Stimulated activated naive B cell treated with anti-CD40 and anti-IgM and Interleukin-4, amounts not matched to agents 10 μg/mL and 1 μg/mL and 100 μg/mL, for 72 hours (primary cell): ENCODE measurements around the gene KANK2.

Experiments used
- ATAC-seq, 2 donors: fragments of 150-1000 bp; cut with Tn5 transposase; replicated peaks; 2 replicates each; pipeline ENCODE4 v1.10.0; 2021; ENCODE audit warnings: moderate library complexity in 1 of 2
- DNase-seq: peaks from one replicate; pipeline ENCODE4 v3.0.0; 2021
- H3K27ac Mint-ChIP-seq: one replicate; pipeline ENCODE4 v1.8.0; 2022; ENCODE audit warnings: mild to moderate bottlenecking, mixed read lengths
- H3K27me3 Mint-ChIP-seq, 2 donors: one replicate each; pipeline ENCODE4 v1.8.0; 2022; ENCODE audit warnings: mixed read lengths in 2 of 2
- H3K36me3 Mint-ChIP-seq, 2 donors: one replicate each; pipeline ENCODE4 v1.8.0; 2022; ENCODE audit warnings: mixed read lengths in 2 of 2, mild to moderate bottlenecking in 1 of 2
- H3K4me1 Mint-ChIP-seq, 2 donors: one replicate each; pipeline ENCODE4 v1.8.0; 2022; ENCODE audit warnings: mixed read lengths in 2 of 2, mild to moderate bottlenecking in 1 of 2
- H3K4me3 Mint-ChIP-seq, 2 donors: one replicate each; pipeline ENCODE4 v1.8.0; 2022; ENCODE audit warnings: mild to moderate bottlenecking in 2 of 2, mixed read lengths in 2 of 2, moderate library complexity in 1 of 2
- H3K9me3 Mint-ChIP-seq, 2 donors: one replicate each; pipeline ENCODE4 v1.8.0; 2022; ENCODE audit warnings: mixed read lengths in 2 of 2, mild to moderate bottlenecking in 1 of 2

Gene KANK2

DNA sequence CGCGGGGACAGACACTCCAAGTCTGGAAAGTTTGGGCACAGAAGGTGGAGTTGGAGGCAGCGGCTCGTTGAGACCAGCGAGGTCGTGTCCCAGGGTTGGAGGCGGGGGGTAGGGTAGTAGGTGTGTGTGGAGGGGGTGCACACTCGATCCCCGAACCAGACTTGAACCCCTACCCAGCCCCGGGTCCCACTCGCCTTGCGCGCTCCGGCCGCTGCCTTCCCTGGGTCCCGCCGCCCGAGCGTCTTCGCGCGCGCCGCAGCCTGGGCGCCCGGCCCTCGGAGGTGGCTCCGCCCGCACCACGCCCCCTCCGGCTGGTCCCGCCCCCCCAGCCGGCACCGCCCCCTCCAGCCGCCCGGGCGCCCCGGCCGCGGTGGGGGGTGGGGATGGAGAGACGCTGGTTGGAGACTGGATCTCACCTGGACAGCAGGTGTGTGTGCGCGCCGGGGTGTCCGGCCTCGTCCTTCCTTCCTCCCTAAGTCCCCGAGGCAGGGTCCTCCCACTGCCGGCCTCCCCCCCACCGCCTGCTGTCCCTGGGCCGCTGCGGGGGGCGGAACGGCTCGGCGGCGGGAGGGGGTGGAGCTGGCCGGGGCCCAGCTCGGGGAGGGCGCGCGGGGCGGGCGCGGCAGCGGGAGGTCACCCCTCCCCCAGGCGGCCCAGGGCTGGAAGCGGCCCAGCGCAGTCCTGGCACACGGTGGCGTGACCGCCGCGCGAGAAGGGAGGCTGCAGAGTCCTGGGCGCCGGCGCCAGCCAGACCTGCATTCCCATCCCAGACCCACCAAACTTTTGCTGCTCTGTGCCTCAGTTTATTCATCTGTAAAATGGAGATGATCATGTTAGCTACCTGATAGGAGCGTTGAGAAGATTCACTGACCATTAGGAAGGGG lies at the start of gene KANK2:
KANK2 (minus strand) TSS at position 255 of the 884 bp plus-strand sequence. CDS start 3,034 bp downstream, outside the sequence.
- Mint-ChIP-seq H3K27me3 (peaks cover 19 to 25% of the 10 kb centered on the region in 2 donors), H3K36me3 (no peaks in the 10 kb centered on the region), H3K27ac (no peak within 1 kb of the TSS), H3K4me3 (peak within 1 kb of the TSS; percentile 69 to 82), H3K9me3 (no peaks in the 10 kb centered on the region), H3K4me1 (peaks cover 15 to 19% of the 10 kb centered on the region in 2 donors)
- DNase-seq (peak; percentile 63), ATAC-seq (peak; percentile 92 to 93)

DNA sequence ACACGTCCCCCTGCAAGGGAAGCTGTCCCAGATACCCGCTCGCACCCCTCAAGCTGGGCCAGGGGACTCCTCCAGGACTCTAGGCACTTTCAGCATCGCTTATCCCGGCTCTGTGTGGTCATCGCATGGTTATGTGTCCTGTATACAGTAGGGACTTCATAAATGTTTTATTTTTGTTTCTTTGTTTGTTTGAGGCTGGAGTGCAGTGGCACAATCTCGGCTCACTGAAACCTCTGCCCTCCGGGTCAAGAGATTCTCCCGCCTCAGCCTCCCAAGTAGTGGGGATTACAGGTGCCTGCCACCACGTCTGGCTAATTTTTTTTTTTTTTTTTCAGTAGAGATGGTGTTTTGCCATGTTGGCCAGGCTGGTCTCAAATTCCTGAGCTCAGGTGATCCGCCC lies 49.6 kb upstream of the KANK2 start:
- Mint-ChIP-seq H3K4me1 (peaks cover 4 to 10% of the 10 kb centered on the region in 2 donors), H3K27me3 (peaks cover 15 to 23% of the 10 kb centered on the region in 2 donors), H3K9me3 (no peaks in the 10 kb centered on the region), H3K36me3 (peaks cover 0 to 4% of the 10 kb centered on the region in 2 donors), H3K27ac (no peak overlapping the region), H3K4me3 (no peak overlapping the region)
- no peak for DNase-seq
- ATAC-seq: no peak

DNA sequence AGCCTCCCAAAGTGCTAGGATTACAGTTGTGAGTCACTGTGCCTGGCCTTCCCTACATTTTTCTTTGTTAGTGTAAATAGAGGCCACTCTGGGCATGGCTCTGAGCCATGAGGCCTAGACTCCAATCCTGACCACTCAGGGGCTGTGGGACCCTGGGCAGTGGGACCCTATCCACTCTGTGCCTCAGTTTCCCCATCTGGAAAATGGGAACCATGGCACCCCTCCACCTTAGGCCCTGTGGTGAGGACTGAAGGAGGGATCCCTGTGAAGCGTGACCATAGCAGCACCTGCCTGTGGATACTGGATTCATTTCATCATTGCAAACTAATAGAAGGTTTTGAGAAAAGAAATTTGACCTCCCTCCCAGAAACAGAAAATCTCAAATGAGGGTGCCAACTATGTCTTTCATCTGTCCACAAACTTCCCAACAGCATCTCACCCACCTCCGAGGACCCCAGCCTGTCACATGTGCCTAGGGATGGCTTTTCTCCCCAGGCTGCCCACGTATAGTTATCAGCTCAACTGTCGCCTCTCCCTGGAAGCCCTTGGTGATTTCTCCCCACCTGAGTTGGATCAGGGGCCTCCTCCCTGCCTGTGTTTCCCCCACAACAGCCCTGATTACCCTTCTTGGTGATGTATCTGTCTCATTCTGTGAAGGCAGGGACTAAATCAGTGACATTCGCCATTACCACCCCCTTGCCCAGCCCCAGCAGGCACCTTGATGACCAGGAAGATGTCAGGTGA lies 47.7 kb upstream of the KANK2 start:
- no peak for ATAC-seq
- H3K36me3 Mint-ChIP-seq: peaks cover 0 to 4% of the 10 kb centered on the region in 2 donors
- H3K27ac Mint-ChIP-seq: no peak overlapping the region
- no peaks in the 10 kb centered on the region for H3K9me3 Mint-ChIP-seq
- H3K4me1 Mint-ChIP-seq: peaks cover 4 to 10% of the 10 kb centered on the region in 2 donors
- H3K27me3 Mint-ChIP-seq: peaks cover 15 to 32% of the 10 kb centered on the region in 2 donors
- no peak overlapping the region for H3K4me3 Mint-ChIP-seq
- DNase-seq: no peak

DNA sequence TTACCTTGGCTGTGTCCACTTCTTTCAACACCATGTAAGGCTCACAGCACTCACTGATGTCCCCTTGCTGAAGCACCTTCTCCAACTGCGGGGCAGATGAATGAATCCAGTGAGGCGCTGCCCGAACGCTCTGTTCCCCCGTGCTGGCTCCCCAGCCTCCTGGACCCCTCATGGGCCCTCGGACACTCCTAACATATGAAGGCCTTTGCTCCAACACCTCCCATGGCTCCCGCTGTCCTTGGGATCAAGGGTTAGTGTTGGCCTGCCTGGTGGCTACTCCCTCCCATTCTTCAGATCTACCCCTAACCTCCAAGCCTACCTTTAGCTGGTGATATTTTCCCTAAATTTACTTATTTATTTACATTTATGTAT lies 46.4 kb upstream of the KANK2 start:
- Mint-ChIP-seq H3K27me3 (peaks cover 15 to 32% of the 10 kb centered on the region in 2 donors), H3K9me3 (peaks cover 0 to 5% of the 10 kb centered on the region in 2 donors), H3K4me3 (peak overlapping the region in 1 of 2 donors; percentile 61), H3K36me3 (peaks cover 0 to 11% of the 10 kb centered on the region in 2 donors), H3K27ac (no peak overlapping the region), H3K4me1 (peaks cover 4 to 10% of the 10 kb centered on the region in 2 donors)
- DNase-seq: no peak
- ATAC-seq: no peak

- H3K36me3 Mint-ChIP-seq: peaks cover 3 to 17% of the 10 kb centered on the region in 2 donors
- H3K27me3 Mint-ChIP-seq: peaks cover 15 to 32% of the 10 kb centered on the region in 2 donors
- H3K9me3 Mint-ChIP-seq: peaks cover 3 to 10% of the 10 kb centered on the region in 2 donors
- H3K27ac Mint-ChIP-seq: no peak overlapping the region
- DNase-seq (peak; percentile 70), ATAC-seq (peak; percentile 97 to 98)
- H3K4me1 Mint-ChIP-seq: peaks cover 4 to 10% of the 10 kb centered on the region in 2 donors
- peak overlapping the region in 1 of 2 donors; percentile 61 for H3K4me3 Mint-ChIP-seq
Measured at GRCh38 chr19:11242864-11243797, 45.8 kb upstream of the KANK2 start.

DNA sequence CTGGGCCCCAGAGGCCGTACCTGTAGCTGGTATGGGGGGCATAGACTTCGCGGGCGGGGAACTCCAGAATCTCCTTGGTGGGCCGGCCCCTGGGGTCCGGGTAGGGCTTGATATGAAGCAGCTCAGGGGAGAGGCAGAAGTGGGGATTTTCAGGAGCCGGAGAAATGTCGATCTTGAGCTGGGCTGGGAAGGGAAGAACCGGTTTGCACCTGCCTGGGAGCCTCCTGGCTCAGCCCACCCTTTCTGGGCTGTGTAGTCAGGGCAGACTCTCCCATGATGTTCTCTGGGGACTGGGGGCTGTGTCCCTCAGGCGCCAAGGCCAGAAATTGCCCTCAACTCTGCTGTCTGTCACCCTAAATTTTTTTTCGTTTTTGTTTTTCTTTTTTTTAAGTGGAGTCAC lies 44.7 kb upstream of the KANK2 start:
- Mint-ChIP-seq H3K9me3 (peaks cover 6 to 14% of the 10 kb centered on the region in 2 donors), H3K36me3 (peaks cover 6 to 21% of the 10 kb centered on the region in 2 donors)
- no peak for DNase-seq

GRCh38 chr19:11240008-11240444 lies 42.7 kb upstream of the KANK2 start:
- Mint-ChIP-seq H3K36me3 (peaks cover 6 to 17% of the 10 kb centered on the region in 2 donors), H3K9me3 (peaks cover 6 to 14% of the 10 kb centered on the region in 2 donors), H3K27me3 (peaks cover 9 to 18% of the 10 kb centered on the region in 2 donors), H3K4me3 (no peak overlapping the region), H3K4me1 (peaks cover 4 to 10% of the 10 kb centered on the region in 2 donors), H3K27ac (no peak overlapping the region)
- ATAC-seq: no peak
- DNase-seq: no peak

More for the DNA sequence above, 44.7 kb upstream of the KANK2 start:
- Mint-ChIP-seq H3K27me3 (peaks cover 15 to 32% of the 10 kb centered on the region in 2 donors), H3K4me3 (no peak overlapping the region), H3K27ac (no peak overlapping the region), H3K4me1 (peaks cover 4 to 10% of the 10 kb centered on the region in 2 donors)
- no peak for ATAC-seq

DNA sequence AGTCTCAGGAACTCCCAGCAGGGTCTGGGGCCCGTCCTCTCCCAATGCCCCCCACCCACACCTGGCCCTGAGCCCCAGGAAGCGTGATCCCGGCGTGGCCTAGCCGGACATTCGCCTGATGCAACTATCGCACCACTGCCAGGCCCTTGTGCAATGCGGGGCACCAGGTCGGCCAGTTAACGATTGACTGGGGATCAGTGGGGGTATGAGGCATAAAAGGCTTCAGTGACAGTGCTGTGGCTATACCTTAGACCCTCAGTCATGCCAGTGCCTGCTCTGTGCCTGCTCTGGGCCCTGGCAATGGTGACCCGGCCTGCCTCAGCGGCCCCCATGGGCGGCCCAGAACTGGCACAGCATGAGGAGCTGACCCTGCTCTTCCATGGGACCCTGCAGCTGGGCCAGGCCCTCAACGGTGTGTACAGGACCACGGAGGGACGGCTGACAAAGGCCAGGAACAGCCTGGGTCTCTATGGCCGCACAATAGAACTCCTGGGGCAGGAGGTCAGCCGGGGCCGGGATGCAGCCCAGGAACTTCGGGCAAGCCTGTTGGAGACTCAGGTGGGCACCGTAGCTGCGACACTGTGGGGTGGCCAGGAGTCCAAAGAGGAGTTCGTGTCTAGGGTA lies 42.1 kb upstream of the KANK2 start, which contains the start of gene ANGPTL8:
ANGPTL8 (plus strand) TSS at position 243 of the 624 bp plus-strand sequence; CDS start at position 262, 19 bp downstream.
- Mint-ChIP-seq H3K4me1 (peaks cover 4 to 10% of the 10 kb centered on the region in 2 donors), H3K27me3 (peaks cover 9 to 18% of the 10 kb centered on the region in 2 donors), H3K36me3 (peaks cover 6 to 17% of the 10 kb centered on the region in 2 donors), H3K9me3 (peaks cover 6 to 14% of the 10 kb centered on the region in 2 donors), H3K4me3 (no peak within 1 kb of the TSS), H3K27ac (no peak within 1 kb of the TSS)
- ATAC-seq (no peak), DNase-seq (no peak)

GRCh38 chr19:11238781-11239376 lies 41.5 kb upstream of the KANK2 start:
- peaks cover 4 to 10% of the 10 kb centered on the region in 2 donors for H3K4me1 Mint-ChIP-seq
- H3K36me3 Mint-ChIP-seq: peaks cover 6 to 17% of the 10 kb centered on the region in 2 donors
- no peak overlapping the region for H3K4me3 Mint-ChIP-seq
- peaks cover 8 to 17% of the 10 kb centered on the region in 2 donors for H3K27me3 Mint-ChIP-seq
- no peak overlapping the region for H3K27ac Mint-ChIP-seq
- DNase-seq (no peak), ATAC-seq (no peak)
- peaks cover 6 to 14% of the 10 kb centered on the region in 2 donors for H3K9me3 Mint-ChIP-seq

DNA sequence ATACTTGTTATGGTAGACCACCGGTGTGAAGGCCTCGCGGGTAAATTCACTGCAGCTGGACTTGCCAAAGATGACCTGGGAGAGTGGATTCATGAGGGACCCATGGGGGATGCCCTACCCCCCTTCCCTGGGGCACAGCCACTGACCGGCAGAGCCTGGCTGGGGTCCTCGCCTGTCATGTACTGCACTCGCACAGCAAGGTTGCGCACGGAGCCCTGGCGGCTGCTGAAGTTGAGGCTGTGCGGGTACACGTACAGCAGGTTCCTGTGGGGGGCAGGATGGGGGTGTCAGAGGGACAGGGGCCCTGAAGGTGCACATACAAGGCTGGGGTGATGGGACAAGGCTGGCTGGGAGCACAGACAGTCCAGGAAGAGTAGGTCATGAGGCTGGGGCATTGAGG lies 40.7 kb upstream of the KANK2 start:
- no peak for ATAC-seq
- DNase-seq: no peak
- H3K4me1 Mint-ChIP-seq: peaks cover 0 to 2% of the 10 kb centered on the region in 2 donors
- peaks cover 5 to 12% of the 10 kb centered on the region in 2 donors for H3K27me3 Mint-ChIP-seq
- H3K9me3 Mint-ChIP-seq: peaks cover 6 to 14% of the 10 kb centered on the region in 2 donors
- H3K36me3 Mint-ChIP-seq: peaks cover 6 to 17% of the 10 kb centered on the region in 2 donors
- H3K27ac Mint-ChIP-seq: no peak overlapping the region
- no peak overlapping the region for H3K4me3 Mint-ChIP-seq

DNA sequence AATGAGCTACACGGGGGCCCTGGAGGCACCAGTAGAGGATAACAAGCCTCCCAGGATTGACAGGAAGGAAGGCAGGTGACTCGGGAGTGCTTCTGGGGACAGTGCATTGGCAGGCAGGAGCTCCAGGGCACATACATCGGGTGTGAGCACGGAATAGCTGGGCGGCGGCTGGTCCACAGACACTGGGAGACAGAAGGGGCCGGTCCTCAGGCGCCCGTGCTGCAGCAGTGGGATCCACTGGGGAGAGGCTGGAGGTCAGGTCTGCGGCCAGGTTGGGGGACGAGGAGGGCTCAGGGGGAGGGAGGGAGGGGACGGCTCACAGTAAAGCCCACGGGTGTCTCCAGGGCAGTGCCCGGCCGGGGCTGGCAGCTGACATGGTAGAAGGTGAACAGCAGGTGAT lies 40.0 kb upstream of the KANK2 start:
- no peak overlapping the region for H3K27ac Mint-ChIP-seq
- H3K9me3 Mint-ChIP-seq: peaks cover 6 to 14% of the 10 kb centered on the region in 2 donors
- H3K4me1 Mint-ChIP-seq: no peaks in the 10 kb centered on the region
- H3K36me3 Mint-ChIP-seq: peaks cover 6 to 17% of the 10 kb centered on the region in 2 donors
- H3K4me3 Mint-ChIP-seq: no peak overlapping the region
- peaks cover 0 to 12% of the 10 kb centered on the region in 2 donors for H3K27me3 Mint-ChIP-seq
- ATAC-seq (no peak), DNase-seq (no peak)

DNA sequence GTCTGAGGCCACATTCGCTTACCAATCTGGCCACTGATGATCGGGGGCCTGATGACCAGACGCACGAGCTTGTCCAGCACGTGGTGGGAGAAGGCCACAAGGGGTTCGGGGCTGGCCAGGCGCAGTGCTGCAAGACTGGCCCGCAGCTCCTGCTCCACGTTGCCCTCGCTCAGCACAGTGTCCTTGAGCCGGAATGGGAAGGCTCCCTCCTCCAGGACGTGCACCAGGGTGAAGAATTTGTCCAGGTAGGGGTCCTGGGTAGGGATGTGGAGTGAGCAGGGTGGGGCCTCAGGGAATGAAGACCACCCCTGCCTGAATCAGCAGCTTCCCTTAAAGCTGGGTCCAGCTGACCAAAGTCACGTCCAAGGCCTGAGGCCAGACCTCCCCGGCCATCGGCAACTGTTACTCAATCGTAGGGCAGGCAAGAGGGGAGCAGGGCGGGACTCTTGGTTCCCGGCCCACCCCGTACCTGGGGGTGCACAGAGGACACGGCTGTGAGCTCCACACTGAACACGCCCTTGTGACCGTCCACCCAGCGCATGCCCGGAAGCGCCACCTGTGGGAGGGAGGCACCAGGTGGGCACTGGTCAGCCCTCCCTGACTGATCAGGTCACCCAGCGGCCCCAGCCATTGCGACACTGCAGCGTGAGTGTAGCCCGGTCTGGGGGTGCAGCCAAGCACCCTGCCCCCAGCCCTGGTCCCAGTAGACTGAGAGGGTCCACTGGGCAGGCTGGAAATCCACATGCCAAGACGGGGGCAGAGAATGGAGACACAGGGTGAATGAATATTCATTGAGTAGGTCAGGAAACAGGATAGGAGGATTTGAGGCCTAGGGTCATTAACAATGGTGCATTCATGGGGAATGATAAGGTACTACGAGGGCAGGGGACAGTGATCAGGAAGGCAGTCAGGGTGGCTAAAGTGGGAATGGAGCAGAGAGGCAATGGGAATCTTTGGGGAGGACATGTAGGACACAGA lies 39.3 kb upstream of the KANK2 start:
- H3K27ac Mint-ChIP-seq: no peak overlapping the region
- no peak overlapping the region for H3K4me3 Mint-ChIP-seq
- no peak for DNase-seq
- H3K36me3 Mint-ChIP-seq: peaks cover 6 to 17% of the 10 kb centered on the region in 2 donors
- H3K27me3 Mint-ChIP-seq: peaks cover 0 to 6% of the 10 kb centered on the region in 2 donors
- no peaks in the 10 kb centered on the region for H3K4me1 Mint-ChIP-seq
- peaks cover 6 to 14% of the 10 kb centered on the region in 2 donors for H3K9me3 Mint-ChIP-seq
- no peak for ATAC-seq
